Bronchial epithelial cell (primary cell): ENCODE measurements around the gene AK8. TPM values are rescaled to one million over a fixed set of nuclear protein-coding genes. Genes with fewer than 3 reads are reported as not detected.

Experiments used
- DNase-seq: peaks from one replicate; pipeline ENCODE4 v3.0.0-alpha.2; 2010; ENCODE audit warnings: low read depth
- FAIRE-seq: peaks from 2 replicates; lab custom pipeline; 2011; peaks lifted over from hg19 to GRCh38; lab: Jason Lieb, UNC
- H3K27me3 ChIP-seq: 2 replicates; pipeline ENCODE4 v1.5.1; 2011; ENCODE audit warnings: low read length; ENCODE audit not compliant: control insufficient read depth, insufficient read depth
- H3K36me3 ChIP-seq: 2 replicates; pipeline ENCODE4 v1.5.1; 2011; ENCODE audit warnings: low read length; ENCODE audit not compliant: control insufficient read depth, insufficient read depth
- H3K4me3 ChIP-seq: 2 replicates; pipeline ENCODE4 v1.5.1; 2011; ENCODE audit warnings: mild to moderate bottlenecking, low read depth, low read length, control low read depth
- CTCF ChIP-seq: IDR thresholded peaks from 2 replicates; pipeline ENCODE4 v1.5.1; 2011; ENCODE audit warnings: mild to moderate bottlenecking, moderate library complexity, low read length, control low read depth, inconsistent platforms; ENCODE audit not compliant: insufficient read depth, severe bottlenecking
- total RNA-seq: library from RNA; depleted of rRNA; stranded (reverse); fragments of >200 nt; gene quantifications from 2 replicates; pipeline ENCODE4 v1.2.1, GENCODE V29; 2014

The AK8 gene
- total RNA-seq, 1 donor from 2014 or later = not detected

GRCh38 chr9:132729235-132729890 lies 148.7 kb downstream of the AK8 start:
- Histone ChIP-seq H3K36me3 (no peaks in the 10 kb centered on the region), H3K4me3 (no peak overlapping the region), H3K27me3 (peaks cover 2% of the 10 kb centered on the region)
- FAIRE-seq (peak; percentile 68), DNase-seq (no peak)
- TF ChIP-seq CTCF = no peak

- no peak for DNase-seq
- FAIRE-seq = no peak
- peaks cover 2% of the 10 kb centered on the region for H3K27me3 ChIP-seq
- TF ChIP-seq CTCF = no peak
- no peaks in the 10 kb centered on the region for H3K36me3 ChIP-seq
- H3K4me3 ChIP-seq = no peak overlapping the region
These were observed 149.6 kb downstream of the AK8 start for GRCh38 chr9:132728497-132728896.

- peaks cover 2% of the 10 kb centered on the region for H3K27me3 ChIP-seq
- DNase-seq (no peak), FAIRE-seq (no peak)
- no peak overlapping the region for H3K4me3 ChIP-seq
- TF ChIP-seq CTCF = no peak
- no peaks in the 10 kb centered on the region for H3K36me3 ChIP-seq
These were observed 150.0 kb downstream of the AK8 start for GRCh38 chr9:132728071-132728470.

- DNase-seq (no peak), FAIRE-seq (no peak)
- no peak for TF ChIP-seq CTCF
- H3K4me3 ChIP-seq = no peak overlapping the region
- no peaks in the 10 kb centered on the region for H3K27me3 ChIP-seq
- no peaks in the 10 kb centered on the region for H3K36me3 ChIP-seq
These were observed 151.4 kb downstream of the AK8 start for GRCh38 chr9:132726576-132727130.

- no peak for TF ChIP-seq CTCF
- H3K36me3 ChIP-seq = no peaks in the 10 kb centered on the region
- DNase-seq = no peak
- H3K4me3 ChIP-seq = no peak overlapping the region
- H3K27me3 ChIP-seq = no peaks in the 10 kb centered on the region
- FAIRE-seq = peak; percentile 43
These were observed 152.8 kb downstream of the AK8 start for GRCh38 chr9:132725306-132725705.
